Measurements from ENCODE around the gene CAMK2B. TPM values are rescaled to one million over a fixed set of nuclear protein-coding genes. Genes with fewer than 3 reads are reported as not detected.
A peak's percentile ranks its signal among the peaks of the same experiment; 100 is the strongest.
"Not testable (repeated sequence)": the region's sequence is repeated elsewhere in the genome, so short reads cannot be mapped to it uniquely, and the experiment has no call there.

Gene CAMK2B
- total RNA-seq, 4 donors from 2014 or later: 0.89 to 5.1 (median 1.2) TPM

- H3K4me3 ChIP-seq: no peak overlapping the region
- no peak overlapping the region for H3K27ac ChIP-seq
- H3K27me3 ChIP-seq: no peaks in the 10 kb centered on the region
- H3K36me3 ChIP-seq: no peaks in the 10 kb centered on the region
- no peak for TF ChIP-seq EP300 (IDR thresholded peaks at IDR 0.05)
- TF ChIP-seq POLR2AphosphoS5 (IDR thresholded peaks at IDR 0.05): no peak
- TF ChIP-seq POLR2A (IDR thresholded peaks at IDR 0.05): no peak
- no peak for TF ChIP-seq CTCF (IDR thresholded peaks at IDR 0.05)
- H3K9me3 ChIP-seq: no peaks in the 10 kb centered on the region
- WGBS: 82% methylated on average over 3 of the region's 3 CpGs
- H3K4me1 ChIP-seq: no peaks in the 10 kb centered on the region
- DNase-seq (ENCODE audit: low spot score in 2 of 2): no peak
Observed at GRCh38 chr7:44175730-44176129, 149.7 kb downstream of the CAMK2B start.

- not testable (repeated sequence) for H3K36me3 ChIP-seq; H3K4me1 ChIP-seq; H3K4me3 ChIP-seq; DNase-seq (ENCODE audit: low spot score in 2 of 2); H3K27me3 ChIP-seq; H3K27ac ChIP-seq; H3K9me3 ChIP-seq
- WGBS: 78% methylated on average over 1 of the region's 1 CpG
Observed at GRCh38 chr7:44174694-44174948, 150.8 kb downstream of the CAMK2B start.

GRCh38 chr7:44173911-44174693 is 151.3 kb downstream of the CAMK2B start:
- H3K36me3 ChIP-seq: no peaks in the 10 kb centered on the region
- peak in 1 of 2 donors; percentile 37 for DNase-seq (ENCODE audit: low spot score in 2 of 2)
- 37% methylated on average over 3 of the region's 3 CpGs for WGBS

GRCh38 chr7:44172803-44173424 is 152.5 kb downstream of the CAMK2B start:
- Histone ChIP-seq H3K27ac (no peak overlapping the region), H3K36me3 (no peaks in the 10 kb centered on the region), H3K9me3 (no peaks in the 10 kb centered on the region), H3K4me3 (no peak overlapping the region), H3K27me3 (no peaks in the 10 kb centered on the region), H3K4me1 (no peaks in the 10 kb centered on the region)
- WGBS: 82% methylated on average over 6 of the region's 6 CpGs
- DNase-seq (ENCODE audit: low spot score in 2 of 2): no peak
- no peak for TF ChIP-seq CTCF (IDR thresholded peaks at IDR 0.05)
- no peak for TF ChIP-seq POLR2A (IDR thresholded peaks at IDR 0.05)
- no peak for TF ChIP-seq POLR2AphosphoS5 (IDR thresholded peaks at IDR 0.05)
- no peak for TF ChIP-seq EP300 (IDR thresholded peaks at IDR 0.05)

More at GRCh38 chr7:44173911-44174693, 151.3 kb downstream of the CAMK2B start:
- no peak overlapping the region for H3K27ac ChIP-seq
- no peak for TF ChIP-seq POLR2AphosphoS5 (IDR thresholded peaks at IDR 0.05)
- no peak for TF ChIP-seq EP300 (IDR thresholded peaks at IDR 0.05)
- TF ChIP-seq CTCF (IDR thresholded peaks at IDR 0.05): no peak
- no peak for TF ChIP-seq POLR2A (IDR thresholded peaks at IDR 0.05)
- H3K4me1 ChIP-seq: no peaks in the 10 kb centered on the region
- H3K9me3 ChIP-seq: no peaks in the 10 kb centered on the region
- no peak overlapping the region for H3K4me3 ChIP-seq
- no peaks in the 10 kb centered on the region for H3K27me3 ChIP-seq

- DNase-seq (ENCODE audit: low spot score in 2 of 2): peak in 1 of 2 donors; percentile 57
- H3K36me3 ChIP-seq: no peaks in the 10 kb centered on the region
- H3K27me3 ChIP-seq: no peaks in the 10 kb centered on the region
- H3K4me3 ChIP-seq: no peak overlapping the region
- TF ChIP-seq POLR2AphosphoS5 (IDR thresholded peaks at IDR 0.05): no peak
- no peak for TF ChIP-seq EP300 (IDR thresholded peaks at IDR 0.05)
- TF ChIP-seq POLR2A (IDR thresholded peaks at IDR 0.05): no peak
- TF ChIP-seq CTCF (IDR thresholded peaks at IDR 0.05): no peak
- H3K9me3 ChIP-seq: no peaks in the 10 kb centered on the region
- H3K27ac ChIP-seq: no peak overlapping the region
- H3K4me1 ChIP-seq: no peaks in the 10 kb centered on the region
Observed at GRCh38 chr7:44172352-44172751, 153.0 kb downstream of the CAMK2B start.

- not testable (repeated sequence) for H3K27me3 ChIP-seq, H3K4me3 ChIP-seq, H3K4me1 ChIP-seq, H3K9me3 ChIP-seq, H3K27ac ChIP-seq, H3K36me3 ChIP-seq
- DNase-seq (ENCODE audit: low spot score in 2 of 2): peak in 1 of 2 donors; percentile 31
- WGBS: 92% methylated on average over 9 of the region's 9 CpGs
Observed at GRCh38 chr7:44171901-44172300, 153.5 kb downstream of the CAMK2B start.

All from suprapubic skin (tissue), 4 donors.